COLO668 (cell line): ENCODE data around the gene PPP1CA.

Experiments used
- DNase-seq: peaks from one replicate; lab custom pipeline; 2025; ENCODE audit not compliant: unreplicated experiment; lab: John Stamatoyannopoulos, UW

PPP1CA gene

GRCh38 chr11:67353317-67354074, 48.2 kb downstream of the PPP1CA start, which contains the start of gene POLD4:
Gene POLD4 (minus strand): TSS chr11:67353546. CDS start chr11:67353399, 147 bp downstream.
- DNase-seq: peak; percentile 95

DNA sequence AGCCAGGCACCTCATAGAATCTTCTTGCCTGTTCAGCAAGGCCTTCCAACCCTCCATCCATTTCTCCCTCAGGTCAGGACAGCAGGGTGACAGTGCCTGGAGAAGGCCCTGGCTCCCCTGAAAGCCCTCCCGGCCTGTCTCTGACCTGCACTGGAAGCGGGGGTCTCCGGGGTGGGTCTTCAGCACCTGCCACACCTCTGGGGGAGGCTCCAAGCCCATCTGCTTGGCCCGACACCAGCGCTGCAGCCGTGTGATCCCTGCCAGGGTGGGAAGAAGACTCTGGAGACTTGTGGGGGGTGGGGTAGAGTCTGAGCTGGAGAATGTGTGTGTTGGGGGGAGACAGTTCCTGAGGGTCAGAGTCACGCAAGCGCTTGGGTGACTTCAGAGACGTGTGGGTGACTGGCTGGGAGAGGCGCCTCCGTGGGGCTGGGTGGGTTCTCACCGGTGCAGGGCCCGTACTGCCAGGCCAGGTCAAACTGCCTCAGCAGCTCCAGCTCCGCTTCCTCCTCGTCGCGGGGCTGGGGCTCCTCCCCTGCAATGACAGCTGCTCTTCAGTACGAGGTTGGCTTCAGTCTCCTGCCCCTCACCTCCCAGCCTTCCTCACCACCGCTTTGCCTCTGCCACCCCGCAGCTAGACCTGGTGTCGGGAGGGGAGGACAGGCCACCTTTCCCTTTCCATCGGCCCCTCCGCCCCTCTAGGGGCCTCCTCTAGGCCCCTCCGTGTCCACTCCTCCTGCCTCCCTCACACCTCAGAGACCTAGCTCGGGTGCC, 48.9 kb downstream of the PPP1CA start:
- peak; percentile 77 for DNase-seq

- DNase-seq: peak; percentile 64
These were observed 50.2 kb downstream of the PPP1CA start for GRCh38 chr11:67351275-67352005.

DNA sequence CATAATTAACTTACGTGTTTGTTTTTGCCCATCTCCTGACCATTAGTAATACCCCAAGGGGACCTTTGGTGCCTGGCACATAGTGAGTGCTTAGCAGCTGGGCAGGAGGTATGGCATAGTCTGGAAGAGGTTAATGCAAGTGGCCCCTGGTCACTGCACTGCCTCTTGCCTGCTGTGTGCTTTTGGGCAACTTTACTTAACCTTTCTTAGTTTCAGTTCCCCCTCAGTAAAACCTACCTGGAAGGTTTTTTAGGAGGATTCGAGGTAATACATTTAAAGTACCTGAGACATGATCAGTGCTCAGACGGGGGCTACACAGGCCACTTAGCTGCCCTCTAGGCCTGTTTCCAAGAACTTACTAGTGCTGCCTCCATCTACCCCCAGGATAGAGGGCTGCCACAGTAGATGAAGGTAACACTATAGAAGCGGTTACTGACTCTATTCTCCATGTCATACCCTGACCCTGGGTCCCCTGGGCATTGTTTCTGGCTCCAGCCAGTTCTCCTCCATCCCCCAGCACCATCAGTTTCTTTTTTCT, 51.7 kb downstream of the PPP1CA start:
- DNase-seq: no peak

- DNase-seq: no peak
These were observed 52.2 kb downstream of the PPP1CA start for GRCh38 chr11:67349457-67349856.

- no peak for DNase-seq
These were observed 52.6 kb downstream of the PPP1CA start for GRCh38 chr11:67349036-67349435.
